Astrocyte of the cerebellum (primary cell): ENCODE data around the gene CPNE2.
"Not testable (repeated sequence)": the region's sequence is repeated elsewhere in the genome, so short reads cannot be mapped to it uniquely, and the experiment has no call there.

ENCODE experiments used
- DNase-seq: peaks from one replicate; pipeline ENCODE4 v3.0.0-alpha.2; 2011; ENCODE audit warnings: low read depth
- H3K4me3 ChIP-seq: 2 replicates; pipeline ENCODE4 v1.5.1; 2011; ENCODE audit warnings: mild to moderate bottlenecking, low read depth, low read length, moderate library complexity
- in situ Hi-C: cut with HindIII; loops from 2 replicates; pipeline ENCODE4 v1.10.0; 2017; ENCODE audit warnings: low sequenced_read_pairs
- TF ChIP-seq, protein P1 (sequence below): IDR thresholded peaks from 2 replicates; pipeline ENCODE4 v1.5.1; 2012; ENCODE audit warnings: low read length, low read depth, moderate library complexity, mild to moderate bottlenecking; ENCODE audit errors: missing control alignments

Gene CPNE2

DNA sequence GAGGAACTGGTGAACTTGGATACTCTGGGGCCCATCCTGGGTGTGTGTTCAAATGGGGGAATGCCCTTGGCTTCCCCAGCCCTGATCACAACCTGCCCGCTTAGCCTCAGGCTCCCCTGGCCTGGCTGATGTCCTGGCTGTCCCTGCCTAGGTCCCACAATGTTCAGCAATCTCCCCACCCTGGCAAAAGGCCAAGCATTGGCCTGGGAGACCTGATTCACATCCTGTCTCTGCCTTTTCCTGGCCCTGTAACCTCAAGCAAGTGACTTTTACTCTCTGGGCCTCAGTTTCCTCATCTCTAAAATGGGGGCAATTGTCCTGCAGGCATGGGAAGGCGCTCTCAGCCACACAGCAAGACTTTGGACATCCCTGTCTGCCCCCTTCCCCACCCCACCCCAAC lies 14.4 kb downstream of the CPNE2 start:
- H3K4me3 ChIP-seq, result no peak overlapping the region
- in situ Hi-C loops, result loop anchor here (5.0 kb wide), 1 partner anchor 41 kb away; no protein-coding TSS in a partner anchor
- DNase-seq, result no peak
- TF ChIP-seq, protein P1, sequence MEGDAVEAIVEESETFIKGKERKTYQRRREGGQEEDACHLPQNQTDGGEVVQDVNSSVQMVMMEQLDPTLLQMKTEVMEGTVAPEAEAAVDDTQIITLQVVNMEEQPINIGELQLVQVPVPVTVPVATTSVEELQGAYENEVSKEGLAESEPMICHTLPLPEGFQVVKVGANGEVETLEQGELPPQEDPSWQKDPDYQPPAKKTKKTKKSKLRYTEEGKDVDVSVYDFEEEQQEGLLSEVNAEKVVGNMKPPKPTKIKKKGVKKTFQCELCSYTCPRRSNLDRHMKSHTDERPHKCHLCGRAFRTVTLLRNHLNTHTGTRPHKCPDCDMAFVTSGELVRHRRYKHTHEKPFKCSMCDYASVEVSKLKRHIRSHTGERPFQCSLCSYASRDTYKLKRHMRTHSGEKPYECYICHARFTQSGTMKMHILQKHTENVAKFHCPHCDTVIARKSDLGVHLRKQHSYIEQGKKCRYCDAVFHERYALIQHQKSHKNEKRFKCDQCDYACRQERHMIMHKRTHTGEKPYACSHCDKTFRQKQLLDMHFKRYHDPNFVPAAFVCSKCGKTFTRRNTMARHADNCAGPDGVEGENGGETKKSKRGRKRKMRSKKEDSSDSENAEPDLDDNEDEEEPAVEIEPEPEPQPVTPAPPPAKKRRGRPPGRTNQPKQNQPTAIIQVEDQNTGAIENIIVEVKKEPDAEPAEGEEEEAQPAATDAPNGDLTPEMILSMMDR, result no peak

DNA sequence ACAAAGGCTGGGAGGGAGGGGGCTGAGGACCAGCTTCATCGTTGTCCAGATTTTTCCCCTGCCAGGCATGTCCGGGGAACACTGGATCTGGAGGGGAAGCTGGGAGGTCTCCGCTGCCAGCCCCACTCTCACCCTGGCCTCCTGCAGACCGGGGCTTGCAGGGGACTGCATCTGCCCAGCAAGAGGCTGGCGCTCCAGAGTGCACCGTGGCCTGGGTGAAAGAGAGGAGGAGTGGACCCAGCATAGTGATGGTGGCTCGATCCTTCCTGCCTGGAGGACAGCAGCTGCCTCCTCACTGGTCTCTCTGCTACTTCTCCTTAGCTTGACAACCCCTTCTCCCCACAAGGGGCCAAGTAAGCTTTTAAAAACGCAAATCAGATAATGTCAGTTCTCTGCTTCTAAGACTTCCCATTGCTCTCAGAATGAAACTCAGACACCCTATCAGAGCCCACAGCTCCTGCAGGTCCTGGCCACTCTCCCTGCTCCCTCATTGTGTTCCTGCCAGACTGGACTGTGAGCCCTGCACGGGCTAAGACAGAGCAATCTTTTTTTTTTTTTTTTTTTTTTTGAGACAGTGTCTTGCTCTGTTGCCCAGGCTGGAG lies 15.0 kb downstream of the CPNE2 start:
- in situ Hi-C loops, result loop anchor here (5.0 kb wide), 1 partner anchor 40 kb away; no protein-coding TSS in a partner anchor
- TF ChIP-seq, protein P1, result no peak
- H3K4me3 ChIP-seq, result no peak overlapping the region
- DNase-seq, result no peak

DNA sequence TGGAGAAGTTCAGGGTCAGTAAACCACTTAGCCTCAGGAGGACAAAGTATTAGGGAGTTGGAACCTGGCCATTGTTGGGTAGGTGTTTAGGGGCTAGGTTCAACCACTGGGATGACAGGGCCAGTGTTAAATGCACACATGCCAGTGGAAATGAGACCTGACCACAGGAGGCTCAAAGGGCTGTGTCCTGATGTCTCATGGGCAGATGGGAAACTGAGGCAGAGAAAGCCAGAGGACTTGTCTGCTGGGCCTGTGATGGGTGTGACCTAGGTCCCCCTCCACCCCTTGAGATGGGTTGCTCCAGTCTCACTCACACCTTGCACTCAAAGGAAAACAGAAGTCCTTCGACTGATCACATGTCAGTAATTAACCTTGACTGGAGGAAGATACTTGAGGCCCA lies 16.0 kb downstream of the CPNE2 start:
- in situ Hi-C loops, result loop anchor here (5.0 kb wide), 1 partner anchor 39 kb away; no protein-coding TSS in a partner anchor
- TF ChIP-seq, protein P1, result no peak
- no peak overlapping the region for H3K4me3 ChIP-seq
- DNase-seq, result no peak

DNA sequence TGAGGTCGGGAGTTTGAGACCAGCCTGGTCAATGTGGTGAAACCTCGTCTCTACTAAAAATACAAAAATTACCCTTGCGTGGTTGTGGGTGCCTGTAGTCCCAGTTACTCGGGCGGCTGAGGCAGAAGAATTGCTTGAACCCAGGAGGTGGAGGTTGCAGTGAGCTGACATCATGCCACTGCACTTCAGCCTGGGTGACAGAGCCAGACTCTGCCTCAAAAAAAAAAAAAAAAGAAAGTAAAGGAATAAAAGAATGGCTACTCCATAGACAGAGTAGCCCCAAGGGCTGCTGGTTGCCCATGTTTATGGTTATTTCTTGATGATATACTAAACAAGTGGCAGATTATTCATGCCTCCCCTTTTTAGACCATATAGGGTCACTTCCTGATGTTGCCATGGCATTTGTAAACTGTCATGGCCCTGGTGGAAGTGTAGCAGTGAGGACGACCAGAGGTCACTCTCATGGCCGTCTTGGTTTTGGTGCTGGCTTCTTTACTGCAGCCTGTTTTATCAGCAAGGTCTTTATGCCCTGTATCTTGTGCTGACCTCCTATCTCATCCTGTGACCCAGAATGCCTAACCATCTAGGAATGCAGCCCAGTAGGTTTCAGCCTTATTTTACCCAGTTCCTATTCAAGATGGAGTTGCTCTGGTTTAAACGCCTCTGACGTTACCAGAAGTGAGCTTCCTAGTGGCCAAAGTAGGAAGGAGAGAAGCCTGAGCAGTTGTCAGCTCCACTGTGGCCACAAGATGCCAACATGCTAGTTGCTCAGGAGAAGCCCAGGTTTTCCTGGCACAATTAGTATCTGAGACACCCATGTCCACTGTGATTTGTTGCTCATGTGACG lies 17.1 kb downstream of the CPNE2 start:
- in situ Hi-C loops, result loop anchor here (5.0 kb wide), 1 partner anchor 38 kb away; no protein-coding TSS in a partner anchor
- H3K4me3 ChIP-seq, DNase-seq: not testable (repeated sequence)

GRCh38 chr16:57110937-57111336 lies 18.6 kb downstream of the CPNE2 start:
- in situ Hi-C loops, result no loop called here
- no peak for DNase-seq
- TF ChIP-seq, protein P1, result no peak
- no peak overlapping the region for H3K4me3 ChIP-seq

GRCh38 chr16:57111420-57111819 lies 19.0 kb downstream of the CPNE2 start:
- TF ChIP-seq, protein P1, result no peak
- H3K4me3 ChIP-seq, result no peak overlapping the region
- DNase-seq, result no peak
- in situ Hi-C loops, result no loop called here
